ENCODE measurements around the gene RAET1G. TPM values are rescaled to one million over a fixed set of nuclear protein-coding genes. Genes with fewer than 3 reads are reported as not detected.

Gene RAET1G
- total and polyA plus RNA-seq, 2 of the 13 experiments (the other 11 are each of a cell fraction or from before 2014, with no cell fraction given), result not detected

DNA sequence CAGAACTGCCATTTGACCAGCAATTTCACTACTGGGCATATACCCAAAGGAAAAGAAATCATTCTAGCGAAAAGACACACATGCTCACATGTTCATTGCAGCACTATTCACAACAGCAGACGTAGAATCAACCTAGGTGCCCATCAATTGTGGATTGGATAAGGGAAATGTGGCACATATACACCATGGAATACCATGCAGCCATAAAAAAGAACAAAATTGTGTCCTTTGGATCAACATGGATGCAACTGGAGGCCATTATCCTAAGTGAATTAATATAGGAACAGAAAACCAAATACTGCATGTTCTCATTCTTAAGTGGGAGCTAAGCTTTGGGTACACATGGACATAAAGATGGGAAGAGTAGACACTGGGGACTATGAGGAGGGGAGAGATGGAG, 41.1 kb downstream of the RAET1G start:
- no peak for FAIRE-seq
- no peaks in the 10 kb centered on the region for H3K9me3 ChIP-seq (ENCODE audit: low read length)
- H3K4me3 ChIP-seq (replicated peaks in 1 of 3; ENCODE audit: insufficient read depth in 1 of 3, low read depth in 2 of 3, low read length in 3 of 3), result no peak overlapping the region
- H2AFZ ChIP-seq (ENCODE audit: low read length), result no peak overlapping the region
- no peak for ATAC-seq
- 3% methylated on average over 2 of the region's 2 CpGs for WGBS (ENCODE audit: low lambda C conversion rate)
- no peaks in the 10 kb centered on the region for H3K36me3 ChIP-seq (replicated peaks in 1 of 2; ENCODE audit: control insufficient read depth in 1 of 2, insufficient read depth in 2 of 2, low read length in 2 of 2)
- H3K27me3 ChIP-seq (ENCODE audit: control insufficient read depth in 1 of 2, insufficient read depth in 2 of 2, low read length in 2 of 2), result peaks cover 1 to 39% of the 10 kb centered on the region in 2 experiments; a peak in 2 of 5 replicates
- in situ Hi-C loops (cut with HindIII; ENCODE audit: extremely low pct_ligation_motif_present, low pct_unique_long_range_greater_than_20kb) (no loop called here), intact Hi-C loops (cut with micrococcal nuclease; ENCODE audit: unreplicated experiment) (no loop called here)
- POLR2A ChIA-PET, result no interaction called here
- H3K4me2 ChIP-seq (ENCODE audit: low read depth, low read length), result no peak overlapping the region
- H3K4me1 ChIP-seq (ENCODE audit: insufficient read depth, low read length), result no peaks in the 10 kb centered on the region
- BruUV-seq (replicated peaks), result no TSS peak
- TF ChIP-seq FIP1L1 (IDR thresholded peaks at IDR 0.05; ENCODE audit: borderline replicate concordance, insufficient read depth, low read depth, low read length) (no peak), ZNF557 (CRISPR knock-in tag; IDR thresholded peaks at IDR 0.05) (no peak), MBD4 (IDR thresholded peaks at IDR 0.05; ENCODE audit: borderline replicate concordance, low read length) (no peak), LCORL (IDR thresholded peaks at IDR 0.05) (no peak), LCORL (CRISPR knock-in tag; IDR thresholded peaks at IDR 0.05) (no peak), ZNF614 (CRISPR knock-in tag; IDR thresholded peaks at IDR 0.05; ENCODE audit: borderline replicate concordance) (no peak), MED1 (CRISPR knock-in tag; IDR thresholded peaks at IDR 0.05) (no peak), MIXL1 (CRISPR knock-in tag; IDR thresholded peaks at IDR 0.05) (no peak), BORCS8-MEF2B (CRISPR knock-in tag; IDR thresholded peaks at IDR 0.05) (no peak)
- TF ChIP-seq, protein P1, sequence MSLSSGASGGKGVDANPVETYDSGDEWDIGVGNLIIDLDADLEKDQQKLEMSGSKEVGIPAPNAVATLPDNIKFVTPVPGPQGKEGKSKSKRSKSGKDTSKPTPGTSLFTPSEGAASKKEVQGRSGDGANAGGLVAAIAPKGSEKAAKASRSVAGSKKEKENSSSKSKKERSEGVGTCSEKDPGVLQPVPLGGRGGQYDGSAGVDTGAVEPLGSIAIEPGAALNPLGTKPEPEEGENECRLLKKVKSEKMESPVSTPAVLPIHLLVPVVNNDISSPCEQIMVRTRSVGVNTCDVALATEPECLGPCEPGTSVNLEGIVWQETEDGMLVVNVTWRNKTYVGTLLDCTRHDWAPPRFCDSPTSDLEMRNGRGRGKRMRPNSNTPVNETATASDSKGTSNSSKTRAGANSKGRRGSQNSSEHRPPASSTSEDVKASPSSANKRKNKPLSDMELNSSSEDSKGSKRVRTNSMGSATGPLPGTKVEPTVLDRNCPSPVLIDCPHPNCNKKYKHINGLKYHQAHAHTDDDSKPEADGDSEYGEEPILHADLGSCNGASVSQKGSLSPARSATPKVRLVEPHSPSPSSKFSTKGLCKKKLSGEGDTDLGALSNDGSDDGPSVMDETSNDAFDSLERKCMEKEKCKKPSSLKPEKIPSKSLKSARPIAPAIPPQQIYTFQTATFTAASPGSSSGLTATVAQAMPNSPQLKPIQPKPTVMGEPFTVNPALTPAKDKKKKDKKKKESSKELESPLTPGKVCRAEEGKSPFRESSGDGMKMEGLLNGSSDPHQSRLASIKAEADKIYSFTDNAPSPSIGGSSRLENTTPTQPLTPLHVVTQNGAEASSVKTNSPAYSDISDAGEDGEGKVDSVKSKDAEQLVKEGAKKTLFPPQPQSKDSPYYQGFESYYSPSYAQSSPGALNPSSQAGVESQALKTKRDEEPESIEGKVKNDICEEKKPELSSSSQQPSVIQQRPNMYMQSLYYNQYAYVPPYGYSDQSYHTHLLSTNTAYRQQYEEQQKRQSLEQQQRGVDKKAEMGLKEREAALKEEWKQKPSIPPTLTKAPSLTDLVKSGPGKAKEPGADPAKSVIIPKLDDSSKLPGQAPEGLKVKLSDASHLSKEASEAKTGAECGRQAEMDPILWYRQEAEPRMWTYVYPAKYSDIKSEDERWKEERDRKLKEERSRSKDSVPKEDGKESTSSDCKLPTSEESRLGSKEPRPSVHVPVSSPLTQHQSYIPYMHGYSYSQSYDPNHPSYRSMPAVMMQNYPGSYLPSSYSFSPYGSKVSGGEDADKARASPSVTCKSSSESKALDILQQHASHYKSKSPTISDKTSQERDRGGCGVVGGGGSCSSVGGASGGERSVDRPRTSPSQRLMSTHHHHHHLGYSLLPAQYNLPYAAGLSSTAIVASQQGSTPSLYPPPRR (CRISPR knock-in tag; IDR thresholded peaks at IDR 0.05; ENCODE audit: borderline replicate concordance), result no peak
- TF ChIP-seq, protein P2, sequence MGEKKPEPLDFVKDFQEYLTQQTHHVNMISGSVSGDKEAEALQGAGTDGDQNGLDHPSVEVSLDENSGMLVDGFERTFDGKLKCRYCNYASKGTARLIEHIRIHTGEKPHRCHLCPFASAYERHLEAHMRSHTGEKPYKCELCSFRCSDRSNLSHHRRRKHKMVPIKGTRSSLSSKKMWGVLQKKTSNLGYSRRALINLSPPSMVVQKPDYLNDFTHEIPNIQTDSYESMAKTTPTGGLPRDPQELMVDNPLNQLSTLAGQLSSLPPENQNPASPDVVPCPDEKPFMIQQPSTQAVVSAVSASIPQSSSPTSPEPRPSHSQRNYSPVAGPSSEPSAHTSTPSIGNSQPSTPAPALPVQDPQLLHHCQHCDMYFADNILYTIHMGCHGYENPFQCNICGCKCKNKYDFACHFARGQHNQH (CRISPR knock-in tag; IDR thresholded peaks at IDR 0.05), result no peak
- TF ChIP-seq, protein P3, sequence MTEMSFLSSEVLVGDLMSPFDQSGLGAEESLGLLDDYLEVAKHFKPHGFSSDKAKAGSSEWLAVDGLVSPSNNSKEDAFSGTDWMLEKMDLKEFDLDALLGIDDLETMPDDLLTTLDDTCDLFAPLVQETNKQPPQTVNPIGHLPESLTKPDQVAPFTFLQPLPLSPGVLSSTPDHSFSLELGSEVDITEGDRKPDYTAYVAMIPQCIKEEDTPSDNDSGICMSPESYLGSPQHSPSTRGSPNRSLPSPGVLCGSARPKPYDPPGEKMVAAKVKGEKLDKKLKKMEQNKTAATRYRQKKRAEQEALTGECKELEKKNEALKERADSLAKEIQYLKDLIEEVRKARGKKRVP (CRISPR knock-in tag; IDR thresholded peaks at IDR 0.05), result no peak
- TF ChIP-seq, protein P4, sequence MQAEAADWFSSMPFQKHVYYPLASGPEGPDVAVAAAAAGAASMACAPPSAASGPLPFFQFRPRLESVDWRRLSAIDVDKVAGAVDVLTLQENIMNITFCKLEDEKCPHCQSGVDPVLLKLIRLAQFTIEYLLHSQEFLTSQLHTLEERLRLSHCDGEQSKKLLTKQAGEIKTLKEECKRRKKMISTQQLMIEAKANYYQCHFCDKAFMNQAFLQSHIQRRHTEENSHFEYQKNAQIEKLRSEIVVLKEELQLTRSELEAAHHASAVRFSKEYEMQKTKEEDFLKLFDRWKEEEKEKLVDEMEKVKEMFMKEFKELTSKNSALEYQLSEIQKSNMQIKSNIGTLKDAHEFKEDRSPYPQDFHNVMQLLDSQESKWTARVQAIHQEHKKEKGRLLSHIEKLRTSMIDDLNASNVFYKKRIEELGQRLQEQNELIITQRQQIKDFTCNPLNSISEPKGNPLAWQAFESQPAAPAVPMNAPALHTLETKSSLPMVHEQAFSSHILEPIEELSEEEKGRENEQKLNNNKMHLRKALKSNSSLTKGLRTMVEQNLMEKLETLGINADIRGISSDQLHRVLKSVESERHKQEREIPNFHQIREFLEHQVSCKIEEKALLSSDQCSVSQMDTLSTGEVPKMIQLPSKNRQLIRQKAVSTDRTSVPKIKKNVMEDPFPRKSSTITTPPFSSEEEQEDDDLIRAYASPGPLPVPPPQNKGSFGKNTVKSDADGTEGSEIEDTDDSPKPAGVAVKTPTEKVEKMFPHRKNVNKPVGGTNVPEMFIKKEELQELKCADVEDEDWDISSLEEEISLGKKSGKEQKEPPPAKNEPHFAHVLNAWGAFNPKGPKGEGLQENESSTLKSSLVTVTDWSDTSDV (CRISPR knock-in tag; IDR thresholded peaks at IDR 0.05), result no peak
- TF ChIP-seq, protein P5, sequence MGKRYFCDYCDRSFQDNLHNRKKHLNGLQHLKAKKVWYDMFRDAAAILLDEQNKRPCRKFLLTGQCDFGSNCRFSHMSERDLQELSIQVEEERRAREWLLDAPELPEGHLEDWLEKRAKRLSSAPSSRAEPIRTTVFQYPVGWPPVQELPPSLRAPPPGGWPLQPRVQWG (CRISPR knock-in tag; IDR thresholded peaks at IDR 0.05; ENCODE audit: borderline replicate concordance, low read depth), result no peak
- H3K9ac ChIP-seq (ENCODE audit: insufficient read depth, low read depth, low read length), result no peak overlapping the region
- CTCF ChIA-PET (ENCODE audit: low intra/inter-chr PET ratio, low total read pairs), result interaction anchor here (1.5 kb wide), 1 partner anchor 45 kb away, joined by 3 read pairs; no protein-coding TSS in a partner anchor
- H3K27ac ChIP-seq (ENCODE audit: extremely low read length, insufficient read depth, low read length), result no peak overlapping the region
- H3K79me2 ChIP-seq (ENCODE audit: insufficient read depth, low read length), result no peaks in the 10 kb centered on the region
- no peak for DNase-seq (ENCODE audit: low spot score)
- no peaks in the 10 kb centered on the region for H4K20me1 ChIP-seq (ENCODE audit: insufficient read depth, low read length)
